HG03045 (cell line): ENCODE measurements around the gene DPH2.

Experiments
- ATAC-seq: cut with Tn5 transposase; IDR thresholded peaks from one replicate; pipeline ENCODE4 v1.9.1; 2021; ENCODE audit warnings: mild to moderate bottlenecking, moderate library complexity; ENCODE audit not compliant: unreplicated experiment

DPH2 gene

GRCh38 chr1:43997295-43997999, 27.6 kb downstream of the DPH2 start:
- ATAC-seq = no peak

GRCh38 chr1:43998000-43998378, 28.2 kb downstream of the DPH2 start:
- ATAC-seq = no peak

DNA sequence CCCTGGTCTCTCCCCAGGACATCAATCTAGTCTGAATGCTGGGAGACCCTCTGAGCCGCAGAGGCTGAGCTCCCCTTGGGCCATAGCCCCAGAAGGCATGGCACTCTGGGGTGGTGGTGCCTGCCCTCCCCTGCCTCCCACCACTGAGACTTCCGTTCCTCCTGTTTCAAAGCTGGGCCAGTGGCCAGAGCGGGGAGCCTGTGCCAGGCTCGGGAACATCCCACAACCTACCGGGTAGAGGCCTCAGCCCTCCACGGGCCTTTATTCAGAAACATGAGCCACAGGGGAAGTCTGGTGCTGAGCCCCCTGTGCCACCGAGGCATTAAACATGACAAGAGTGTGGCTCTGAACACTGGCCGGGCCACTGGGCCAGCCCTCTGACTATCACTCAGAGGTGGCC, 29.6 kb downstream of the DPH2 start:
- no peak for ATAC-seq

GRCh38 chr1:44000122-44000665, 30.4 kb downstream of the DPH2 start:
- no peak for ATAC-seq

DNA sequence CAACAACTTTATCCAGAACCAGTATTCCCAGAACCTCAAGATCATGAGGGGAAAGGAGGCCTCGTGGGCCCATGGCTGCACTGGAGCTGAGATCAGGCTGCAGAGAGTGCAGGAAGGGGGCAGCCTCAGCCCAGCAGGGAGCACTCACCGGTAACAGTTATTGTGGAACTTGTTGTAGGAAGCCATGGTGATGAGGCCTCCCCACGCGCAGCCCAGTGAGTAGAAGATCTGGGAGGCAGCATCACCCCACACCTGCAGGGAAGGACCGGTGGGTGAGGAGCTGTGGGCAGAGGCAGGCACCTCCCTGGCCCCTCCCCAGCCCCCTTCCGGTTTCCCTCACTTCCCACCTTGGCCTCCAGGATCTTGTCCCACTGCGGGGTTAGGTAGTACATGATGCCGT, 32.4 kb downstream of the DPH2 start:
- ATAC-seq = no peak

DNA sequence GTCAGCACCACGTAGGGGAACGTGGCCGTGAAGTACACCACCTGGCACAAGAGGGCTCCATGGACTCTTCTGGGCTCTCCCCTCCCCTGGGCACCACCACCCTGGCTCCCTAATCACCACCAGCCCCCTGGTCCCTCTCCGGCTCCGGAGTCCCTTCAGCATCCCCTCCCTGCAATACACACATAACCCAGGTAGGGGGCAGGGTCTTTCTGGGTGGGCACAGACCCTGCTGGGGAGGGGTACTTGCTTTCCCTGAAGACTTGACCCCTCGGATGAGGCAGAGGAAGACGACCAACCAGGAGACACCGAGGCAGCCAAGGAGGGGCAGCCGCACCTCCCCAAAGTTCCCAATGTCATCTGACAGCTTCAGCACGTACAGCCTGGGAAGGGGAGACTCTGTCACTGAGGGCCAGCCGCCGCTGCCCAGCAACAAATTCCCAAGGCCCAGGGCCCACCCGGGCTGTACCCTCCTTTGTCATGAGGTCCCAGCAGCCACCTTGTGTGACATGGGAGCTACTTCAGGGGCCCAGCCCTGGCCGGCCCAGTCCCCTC, 32.9 kb downstream of the DPH2 start:
- ATAC-seq = no peak

DNA sequence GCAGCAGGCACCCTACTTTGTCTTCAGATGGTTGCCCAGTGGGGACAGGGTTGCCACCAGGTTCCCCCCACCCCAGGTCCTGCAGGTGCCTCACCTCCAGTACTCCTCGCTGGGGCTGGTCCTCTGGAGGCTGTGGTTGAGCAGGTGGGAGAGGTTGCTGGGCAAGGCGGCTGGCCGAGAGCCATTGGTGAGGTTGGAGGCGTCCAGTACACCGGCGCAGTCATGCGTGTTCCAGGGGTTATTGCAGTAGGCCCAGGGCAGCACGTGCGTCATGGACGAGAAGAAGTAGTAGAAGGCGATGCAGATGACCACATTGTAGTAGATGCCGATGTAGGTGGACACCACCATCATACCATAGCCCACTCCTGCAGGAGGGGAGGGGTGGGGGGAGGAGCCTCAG, 38.4 kb downstream of the DPH2 start:
- ATAC-seq = no peak

DNA sequence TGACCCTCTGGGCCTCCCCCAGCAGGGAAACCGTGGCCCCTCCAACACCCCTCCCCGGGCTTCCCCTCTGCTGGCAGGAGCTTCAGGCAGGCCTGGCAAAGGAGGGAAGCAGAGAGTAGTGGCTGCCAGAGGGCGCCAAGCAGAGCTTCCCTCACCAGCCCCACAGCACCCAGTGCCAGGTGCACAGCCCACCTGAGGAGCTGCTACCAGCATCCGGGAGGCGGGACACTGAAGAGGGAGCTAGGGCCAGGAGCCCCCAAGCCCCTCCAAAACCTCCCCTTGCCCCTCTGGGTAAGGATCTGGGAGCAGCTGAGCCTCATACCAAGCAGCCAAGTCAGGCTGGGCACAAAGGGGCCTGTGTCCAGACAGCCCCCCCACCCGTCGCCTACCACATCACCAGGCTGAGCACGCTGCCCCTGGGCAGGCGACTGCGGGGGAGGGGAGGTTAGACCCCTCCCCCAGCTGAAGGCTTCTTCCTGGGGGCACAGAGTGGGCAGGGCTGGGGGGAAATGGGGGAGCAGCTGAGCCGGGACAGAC, 41.2 kb downstream of the DPH2 start:
- no peak for ATAC-seq

DNA sequence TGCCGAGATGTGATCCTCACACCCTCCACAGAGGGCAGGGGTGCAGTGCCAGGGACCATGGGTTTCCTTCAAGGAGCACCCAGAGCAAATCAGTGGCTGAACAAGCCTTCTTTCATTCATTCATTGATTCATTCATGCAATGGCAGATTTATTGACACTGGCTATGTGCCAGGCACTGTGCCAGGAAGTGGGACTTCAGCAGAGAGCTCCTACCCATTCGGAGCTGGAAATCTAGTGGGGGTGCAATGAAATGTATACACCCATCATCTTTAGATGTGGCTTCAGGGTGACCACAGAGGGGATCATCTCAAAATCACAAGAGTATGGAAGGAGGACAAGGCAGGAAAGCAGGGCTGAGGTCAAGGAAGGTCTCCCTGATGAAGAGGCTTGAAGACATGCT, 42.6 kb downstream of the DPH2 start:
- ATAC-seq = no peak

- no peak for ATAC-seq
Observed at GRCh38 chr1:44012941-44013609, 43.3 kb downstream of the DPH2 start.

GRCh38 chr1:44013949-44014348, 44.1 kb downstream of the DPH2 start:
- ATAC-seq = no peak

DNA sequence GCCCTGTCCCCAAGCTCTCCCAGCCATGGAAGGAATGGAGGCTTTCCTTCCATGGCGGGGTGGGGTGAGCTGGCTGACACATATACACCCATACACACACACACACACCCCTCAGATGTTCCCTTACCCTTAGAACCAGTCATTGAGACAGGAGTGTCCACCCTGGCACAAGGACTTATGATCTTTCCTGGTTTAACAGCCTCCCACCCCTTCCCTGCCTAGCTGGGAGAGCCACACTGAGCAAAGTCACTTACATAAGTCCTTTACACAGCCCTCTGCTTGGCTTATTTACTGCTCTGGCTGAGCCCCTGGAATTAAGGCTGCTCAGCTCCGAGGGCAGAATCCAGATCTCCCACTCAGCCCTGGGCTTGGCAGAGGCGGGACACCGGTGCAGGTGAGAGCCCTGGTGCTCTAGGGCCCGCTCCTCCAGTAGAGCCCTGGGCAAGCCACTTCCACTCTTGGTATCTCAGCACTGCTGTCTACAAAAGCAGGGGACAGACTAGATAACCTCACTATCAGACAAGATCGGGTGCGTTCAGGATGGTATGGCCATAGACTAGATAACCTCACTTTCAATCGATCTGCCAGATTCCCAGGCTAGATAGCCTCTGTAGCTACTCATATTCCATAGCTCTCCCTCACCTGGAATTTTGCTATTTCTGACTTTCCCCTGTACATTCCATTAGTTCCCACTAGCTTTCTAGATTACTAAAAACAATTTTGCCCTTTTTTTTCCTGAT, 44.7 kb downstream of the DPH2 start:
- no peak for ATAC-seq

DNA sequence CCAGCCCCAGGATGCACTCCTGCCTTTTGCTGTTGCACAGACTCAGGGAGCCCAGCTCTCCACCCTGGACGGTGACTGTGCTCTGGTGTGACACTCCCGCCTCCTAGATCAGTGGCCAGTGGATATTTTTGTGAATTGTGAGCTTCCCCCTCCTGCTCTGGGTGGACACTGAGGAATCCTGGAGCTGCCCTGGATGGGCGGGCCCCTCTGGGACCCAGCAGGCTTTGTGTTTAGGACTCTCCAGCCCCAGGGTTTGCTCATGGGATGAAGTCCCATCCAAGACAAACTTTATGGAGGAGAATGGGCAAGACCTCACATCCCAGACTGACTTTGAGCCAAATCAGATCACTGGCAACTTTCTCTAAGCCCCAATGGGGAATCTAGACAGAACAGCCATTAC, 45.4 kb downstream of the DPH2 start:
- no peak for ATAC-seq

GRCh38 chr1:44016041-44016889, 46.5 kb downstream of the DPH2 start:
- ATAC-seq = no peak

GRCh38 chr1:44016890-44017400, 47.1 kb downstream of the DPH2 start:
- no peak for ATAC-seq

- no peak for ATAC-seq
Observed at GRCh38 chr1:44019466-44019948, 49.7 kb downstream of the DPH2 start.

- ATAC-seq = no peak
Observed at GRCh38 chr1:44020464-44020863, 50.7 kb downstream of the DPH2 start.

DNA sequence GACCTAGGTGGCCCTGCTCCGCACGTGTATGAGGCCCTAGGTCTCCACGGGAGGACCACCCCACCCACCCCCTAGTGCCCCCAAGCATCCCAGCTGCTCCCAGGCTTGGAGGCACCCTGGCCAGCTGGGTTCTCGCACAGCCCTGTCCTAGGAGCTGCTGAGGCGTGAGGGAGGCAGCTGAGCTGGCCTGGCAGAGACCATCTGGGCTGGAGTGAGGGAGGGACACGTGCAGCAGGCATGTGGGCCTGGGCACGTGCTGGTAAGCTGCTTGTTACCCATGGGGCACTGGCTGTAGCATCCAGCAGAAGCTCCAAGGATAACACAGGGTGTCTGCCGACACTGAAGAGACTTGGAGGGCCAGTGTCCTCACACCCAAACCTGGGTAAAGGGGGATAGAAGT, 51.3 kb downstream of the DPH2 start:
- ATAC-seq = no peak

DNA sequence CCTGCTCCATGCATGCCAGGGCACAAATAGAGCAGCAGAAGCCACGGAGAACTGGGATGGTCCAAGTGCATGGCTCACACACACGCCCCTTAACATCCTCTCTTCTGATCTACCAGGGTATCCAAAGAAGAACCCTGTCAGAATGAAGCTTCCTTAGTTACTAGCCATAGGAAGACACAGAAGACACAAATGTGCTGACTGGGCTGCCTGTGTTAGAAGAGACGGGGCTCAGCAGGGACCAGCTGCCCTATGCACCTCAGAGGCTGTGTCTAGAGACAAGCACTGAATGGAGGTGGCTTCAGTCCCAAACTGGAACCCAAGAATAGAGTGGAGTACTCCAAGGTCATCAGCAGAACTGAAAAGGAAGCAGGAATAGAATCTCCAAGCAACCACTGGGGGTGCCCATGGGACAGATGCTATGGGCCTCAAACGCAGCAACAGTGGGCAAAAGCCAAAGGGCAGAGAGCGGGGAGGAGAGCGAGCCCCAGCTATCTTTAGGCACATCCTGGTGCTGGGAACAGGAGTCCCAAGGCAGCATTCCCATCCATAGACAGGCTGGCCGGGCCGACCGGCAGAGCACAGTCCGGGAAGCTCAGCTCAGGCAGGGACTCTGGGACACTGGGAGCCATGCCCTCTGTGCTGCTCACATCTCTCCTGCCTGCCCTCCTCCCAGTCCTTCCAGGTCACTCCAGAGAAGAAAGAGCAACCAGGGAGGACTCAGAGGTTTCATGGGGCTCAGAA, 51.9 kb downstream of the DPH2 start:
- no peak for ATAC-seq
